Mammary epithelial cell (primary cell): ENCODE measurements around the gene BRMS1.
"Not testable (repeated sequence)": the region's sequence is repeated elsewhere in the genome, so short reads cannot be mapped to it uniquely, and the experiment has no call there.

ENCODE experiments used
- CTCF ChIP-seq, 2 donors: IDR thresholded peaks in 1 of 2; conservative IDR thresholded peaks in 1 of 2; 2 replicates each; pipeline ENCODE4 v1.5.1; 2011 to 2012; ENCODE audit warnings: inconsistent platforms in 2 of 2, low read length in 2 of 2, mild to moderate bottlenecking in 2 of 2, control low read depth in 1 of 2, low read depth in 1 of 2; ENCODE audit not compliant: insufficient read depth in 1 of 2; ENCODE audit errors: extremely low read depth in 1 of 2
- EZH2 ChIP-seq: IDR thresholded peaks from 2 replicates; pipeline ENCODE4 v1.6.1; 2012; ENCODE audit warnings: low read length, inconsistent platforms, borderline replicate concordance

GRCh38 chr11:66310803-66311440 is 34.0 kb downstream of the BRMS1 start:
- not testable (repeated sequence) for TF ChIP-seq CTCF (conservative IDR thresholded peaks at IDR 0.05 in 1 of 2, IDR thresholded peaks at IDR 0.05 in 1 of 2; ENCODE audit: extremely low read depth in 1 of 2, insufficient read depth in 1 of 2, low read depth in 1 of 2, low read length in 2 of 2); EZH2
